Stimulated activated CD8-positive, alpha-beta memory T cell treated with anti-CD3 and anti-CD28 coated beads, Interleukin-2, amount 100 ng/mL, for 48 hours (primary cell): ENCODE results near the gene BUB1.
"Not testable (repeated sequence)": the region's sequence is repeated elsewhere in the genome, so short reads cannot be mapped to it uniquely, and the experiment has no call there.

Experiments used
- DNase-seq, 2 donors: peaks; one replicate each; pipeline ENCODE4 v3.0.0-alpha.2; 2020; ENCODE audit warnings: low read depth in 2 of 2

The BUB1 gene

GRCh38 chr2:110657724-110658305 is 20.0 kb downstream of the BUB1 start:
- DNase-seq: no peak

GRCh38 chr2:110655701-110656100 is 22.2 kb downstream of the BUB1 start:
- DNase-seq: no peak

- no peak for DNase-seq
These were observed 24.0 kb downstream of the BUB1 start for GRCh38 chr2:110653861-110654260.

GRCh38 chr2:110650346-110650745 is 27.5 kb downstream of the BUB1 start:
- DNase-seq: no peak

- no peak for DNase-seq
These were observed 30.1 kb downstream of the BUB1 start for GRCh38 chr2:110647777-110648176.

- DNase-seq: no peak
These were observed 32.2 kb downstream of the BUB1 start for GRCh38 chr2:110645616-110646015.

GRCh38 chr2:110644357-110644756 is 33.5 kb downstream of the BUB1 start:
- DNase-seq: no peak

GRCh38 chr2:110642360-110642759 is 35.5 kb downstream of the BUB1 start:
- no peak for DNase-seq

- no peak for DNase-seq
These were observed 37.9 kb downstream of the BUB1 start for GRCh38 chr2:110639972-110640371.

- no peak for DNase-seq
These were observed 38.7 kb downstream of the BUB1 start for GRCh38 chr2:110638952-110639695.

GRCh38 chr2:110638004-110638403 is 39.9 kb downstream of the BUB1 start:
- DNase-seq: no peak

GRCh38 chr2:110637093-110637492 is 40.8 kb downstream of the BUB1 start:
- DNase-seq: no peak

GRCh38 chr2:110635949-110636628 is 41.8 kb downstream of the BUB1 start:
- not testable (repeated sequence) for DNase-seq

GRCh38 chr2:110627348-110627747 is 50.5 kb downstream of the BUB1 start:
- not testable (repeated sequence) for DNase-seq

GRCh38 chr2:110619326-110619939 is 58.4 kb downstream of the BUB1 start:
- DNase-seq: not testable (repeated sequence)

- DNase-seq: not testable (repeated sequence)
These were observed 63.9 kb downstream of the BUB1 start for GRCh38 chr2:110613927-110614326.

GRCh38 chr2:110610613-110611250 is 67.1 kb downstream of the BUB1 start:
- DNase-seq: not testable (repeated sequence)

- not testable (repeated sequence) for DNase-seq
These were observed 67.8 kb downstream of the BUB1 start for GRCh38 chr2:110609843-110610612.

GRCh38 chr2:110608788-110609502 is 68.9 kb downstream of the BUB1 start:
- not testable (repeated sequence) for DNase-seq

- DNase-seq: not testable (repeated sequence)
These were observed 72.8 kb downstream of the BUB1 start for GRCh38 chr2:110605057-110605456.
